ENCODE measurements around the gene TTC23L.
"Not testable (repeated sequence)": the region's sequence is repeated elsewhere in the genome, so short reads cannot be mapped to it uniquely, and the experiment has no call there.

TTC23L gene, protein sequence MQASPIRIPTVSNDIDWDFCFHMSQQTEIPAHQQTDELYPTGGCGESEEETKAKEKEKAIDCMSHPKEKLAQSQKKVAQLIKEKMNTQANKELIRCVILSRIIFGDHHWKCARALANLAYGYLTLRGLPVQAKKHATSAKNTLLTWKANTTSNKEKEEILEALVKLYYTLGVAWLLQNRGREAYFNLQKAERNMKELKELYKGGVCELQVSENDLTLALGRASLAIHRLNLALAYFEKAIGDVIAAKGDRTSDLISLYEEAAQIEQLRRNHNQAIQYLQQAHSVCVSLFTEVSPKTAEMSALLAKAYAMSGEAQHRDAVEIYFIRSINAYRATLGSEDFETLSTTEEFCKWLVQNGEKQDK

DNA sequence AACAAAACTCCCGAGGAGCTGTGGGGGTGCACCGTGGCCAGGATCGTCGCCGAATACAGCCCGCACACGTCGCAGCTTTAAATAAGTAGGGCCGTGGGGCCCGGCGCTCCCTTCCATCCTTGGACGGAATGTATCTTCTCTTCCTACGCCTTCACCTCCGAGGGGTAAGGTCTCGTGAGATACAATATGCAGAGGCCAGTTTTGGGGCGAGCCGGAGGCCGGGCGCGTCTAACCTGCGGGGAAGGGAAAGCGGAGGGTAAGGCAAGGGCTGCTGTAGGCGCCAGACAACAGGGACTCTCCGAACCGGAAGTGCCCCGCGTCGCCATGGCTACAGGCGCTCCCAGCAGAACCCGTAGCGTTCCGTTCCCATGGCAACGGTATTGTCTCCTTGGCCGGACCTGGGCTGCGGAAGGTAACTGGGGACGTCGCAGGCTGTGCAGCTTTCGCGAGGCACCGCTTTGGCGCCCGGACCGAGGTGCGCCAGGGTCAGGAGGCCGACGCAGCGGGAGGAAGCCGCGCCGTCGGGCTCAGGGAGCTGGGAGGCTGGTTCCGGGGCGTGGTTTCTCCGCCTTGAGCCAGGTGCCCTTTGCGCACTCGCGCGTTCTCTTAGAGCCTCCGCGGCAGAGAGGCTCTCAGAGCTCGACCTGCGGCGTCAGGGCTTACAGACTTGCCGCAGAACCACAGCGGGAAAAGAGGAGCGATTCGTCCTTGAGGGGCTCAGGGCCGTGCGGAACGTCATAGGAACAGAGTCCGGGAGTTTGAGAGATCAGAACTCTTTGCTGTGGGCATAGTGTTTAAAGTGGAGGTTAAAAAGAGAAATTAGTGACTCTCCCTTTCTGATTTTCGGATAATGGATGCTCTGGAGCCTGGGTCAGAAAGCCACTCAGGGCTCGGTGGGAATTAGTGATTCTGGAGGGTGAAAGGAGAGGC lies at the start of gene TTC23L:
TTC23L (plus strand) TSS at position 380 of the 930 bp plus-strand sequence. CDS start 1,508 bp downstream, outside the sequence.
- peak; percentile 88 to 91 for DNase-seq

DNA sequence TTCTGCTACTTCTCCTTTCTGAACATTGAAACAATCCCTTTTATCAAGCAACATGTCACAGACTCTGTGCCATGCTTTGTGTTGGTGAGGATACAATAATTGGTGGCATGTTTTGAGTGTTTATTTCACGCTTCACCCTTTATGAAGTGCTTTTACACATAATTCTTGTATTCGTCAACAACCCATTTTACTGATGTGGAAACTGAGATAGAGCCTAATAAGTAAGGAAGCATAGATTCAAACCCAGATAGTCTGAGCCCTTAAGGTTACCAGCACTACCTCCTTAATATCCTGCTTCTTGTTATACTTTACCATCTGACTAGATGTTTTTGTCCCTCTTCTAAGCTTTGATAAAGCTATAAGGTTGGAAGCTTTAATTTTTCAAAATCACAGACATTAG lies 49.3 kb upstream of the TTC23L start:
- no peak for DNase-seq

DNA sequence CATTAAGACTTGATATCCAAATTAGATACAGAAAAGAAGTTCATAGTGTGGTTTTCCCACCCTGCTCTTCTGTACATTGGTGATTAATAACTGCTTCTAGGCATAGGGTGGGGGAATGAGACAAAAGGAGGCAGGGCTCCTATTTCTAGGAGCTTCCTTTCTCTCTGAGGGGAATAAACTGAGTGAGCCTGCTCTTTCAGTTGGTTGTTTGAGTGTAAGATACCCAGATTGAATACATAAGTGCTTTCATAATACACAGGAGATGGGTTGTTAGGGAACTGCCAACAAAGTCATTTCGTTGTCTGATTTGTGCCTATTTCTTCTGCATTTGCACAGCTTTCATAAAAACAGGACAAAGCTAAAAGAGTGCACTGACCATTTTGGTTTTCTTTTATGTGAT lies 48.9 kb upstream of the TTC23L start:
- no peak for DNase-seq

DNA sequence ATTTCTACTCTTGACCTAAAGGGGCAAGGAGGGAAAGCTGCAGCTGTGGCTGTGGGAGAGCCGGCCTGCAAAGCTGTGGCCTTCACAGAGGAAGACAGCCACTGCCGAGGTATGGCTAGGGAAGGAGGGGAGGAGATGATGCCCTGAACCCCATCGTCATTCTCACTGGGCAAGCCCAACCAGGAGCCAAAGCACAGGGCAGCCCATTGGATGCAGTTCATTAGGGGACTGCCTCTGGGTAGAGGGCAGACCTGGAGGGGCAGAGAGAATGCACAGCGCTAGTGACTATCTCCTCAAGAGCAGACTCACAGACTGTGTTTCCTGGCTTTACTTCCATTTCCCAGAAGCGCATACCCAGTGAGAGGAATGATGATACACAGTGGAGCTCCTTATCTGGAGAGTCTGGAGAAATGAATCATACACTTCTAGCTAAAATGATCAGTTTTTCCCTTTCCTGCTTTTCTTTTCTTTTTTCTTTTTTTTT lies 47.2 kb upstream of the TTC23L start:
- DNase-seq = no peak

DNA sequence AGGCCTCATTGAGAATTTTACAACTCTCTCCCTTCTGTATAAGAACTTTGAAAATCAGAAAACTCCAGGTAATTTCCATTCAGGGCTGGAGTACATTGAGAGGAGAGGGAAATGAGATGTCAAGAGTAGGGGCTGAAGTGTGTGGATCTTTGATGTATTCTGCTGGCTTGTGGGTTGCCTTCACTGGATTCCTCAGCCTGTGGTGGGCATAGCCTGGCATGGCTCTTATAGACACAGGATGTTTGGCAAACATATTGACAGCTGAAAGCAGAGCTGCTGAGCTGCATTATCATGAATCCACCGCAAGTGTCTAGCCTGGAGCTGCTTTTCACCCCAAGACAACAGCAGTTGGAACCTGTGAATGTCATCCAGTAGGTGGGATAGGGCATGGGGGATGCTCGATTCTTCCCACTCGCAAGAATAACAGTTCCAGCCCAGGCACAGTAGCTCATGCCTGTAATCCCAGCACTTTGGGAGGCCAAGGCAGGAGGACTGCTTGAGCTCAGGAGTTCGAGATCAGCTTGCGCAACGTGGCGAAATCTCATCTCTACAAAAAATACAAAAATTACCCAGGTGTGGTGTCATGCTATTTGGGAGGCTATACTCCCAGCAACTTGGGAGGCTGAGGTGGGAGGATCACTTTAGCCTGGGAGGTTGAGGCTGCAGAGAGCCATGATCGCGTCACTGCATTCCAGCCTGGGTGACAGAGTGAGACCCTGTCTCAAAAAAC lies 36.0 kb upstream of the TTC23L start:
- DNase-seq = no peak

DNA sequence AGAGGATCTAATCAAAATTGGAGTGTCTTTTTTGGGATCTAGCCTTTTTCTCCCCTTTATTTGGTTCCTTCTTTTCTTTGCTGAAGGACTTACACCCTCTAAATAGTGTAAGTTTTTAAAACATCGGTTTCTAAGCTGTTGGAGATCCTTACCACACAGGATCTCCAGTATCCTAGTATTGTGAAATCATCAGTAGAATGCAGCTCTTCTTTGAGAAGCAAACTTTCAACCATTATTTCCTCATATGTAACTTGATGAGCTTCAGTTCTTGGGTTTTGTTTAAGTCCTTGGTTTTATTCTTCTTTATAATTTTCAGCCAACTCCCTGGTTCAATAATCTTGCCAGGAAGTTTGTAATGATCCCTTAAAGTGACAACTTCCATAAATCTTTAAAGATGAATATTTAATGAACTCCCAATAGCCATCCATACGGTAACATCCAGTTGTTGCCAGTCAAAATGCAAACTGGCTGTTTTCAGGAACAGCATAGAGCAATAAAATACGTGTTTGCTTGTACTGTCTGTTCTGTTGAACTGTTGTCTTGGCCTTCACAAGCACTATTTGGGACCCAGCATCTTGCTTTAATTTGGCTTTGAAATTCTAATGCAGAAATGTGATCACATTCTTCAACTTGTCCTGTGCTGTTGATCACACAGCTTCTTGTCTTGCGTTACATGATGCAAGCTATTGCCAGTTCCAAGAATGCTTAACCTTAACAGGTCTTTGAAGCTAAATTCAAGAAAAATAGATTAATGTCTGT lies 34.8 kb upstream of the TTC23L start:
- no peak for DNase-seq

DNA sequence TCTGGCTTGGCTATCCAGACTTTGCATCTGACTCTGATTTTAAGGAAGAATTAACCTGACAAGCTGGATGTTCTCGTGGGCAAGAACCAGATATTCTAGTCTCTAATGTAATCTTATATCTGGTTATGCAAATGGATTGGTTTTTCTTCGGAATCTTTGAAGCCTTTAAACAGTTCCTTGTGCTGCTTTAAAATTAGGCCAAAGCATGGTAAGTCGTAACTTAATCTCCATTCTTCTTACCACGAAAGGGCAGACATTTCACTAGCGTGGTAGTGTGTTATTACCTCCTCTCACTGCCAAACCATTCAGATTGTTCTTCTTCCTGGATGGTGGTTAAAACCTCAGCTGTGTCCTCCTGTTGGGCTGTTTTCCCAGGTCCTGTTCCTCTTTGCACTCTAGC lies 34.1 kb upstream of the TTC23L start:
- no peak for DNase-seq

DNA sequence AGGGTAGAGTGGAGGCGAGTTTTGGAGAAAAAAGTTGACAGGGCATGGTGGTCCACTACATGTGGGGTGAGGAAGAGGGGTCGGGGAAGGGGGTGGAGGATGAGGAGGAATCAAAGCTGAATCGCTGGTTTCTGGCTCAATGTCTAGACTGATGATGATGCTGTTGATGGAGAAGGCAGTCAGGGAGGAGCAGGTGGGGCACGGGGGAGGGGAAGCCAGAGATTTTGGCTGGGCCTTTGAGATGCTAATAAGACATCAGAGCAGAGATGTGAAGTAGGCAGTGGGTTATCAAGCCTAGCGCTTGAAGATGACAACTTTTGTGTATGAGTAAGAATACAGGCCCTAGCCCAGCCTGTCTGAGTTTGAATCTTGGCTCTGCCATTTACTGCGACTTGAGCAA lies 32.4 kb upstream of the TTC23L start:
- no peak for DNase-seq

DNA sequence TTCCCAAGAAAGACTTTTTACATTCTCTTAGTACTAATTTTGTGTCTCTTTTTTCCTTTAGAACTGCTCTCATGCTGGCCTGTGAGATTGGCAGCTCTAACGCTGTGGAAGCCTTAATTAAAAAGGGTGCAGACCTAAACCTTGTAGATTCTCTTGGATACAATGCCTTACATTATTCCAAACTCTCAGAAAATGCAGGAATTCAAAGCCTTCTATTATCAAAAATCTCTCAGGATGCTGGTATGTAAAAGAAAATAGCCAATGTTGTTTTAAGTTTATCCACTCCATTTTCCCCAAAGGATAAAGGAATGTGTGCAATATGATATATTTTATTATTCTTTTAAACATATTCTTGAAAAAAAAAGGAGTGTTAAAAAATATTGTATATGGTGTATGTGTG lies 27.3 kb upstream of the TTC23L start:
- DNase-seq = no peak

DNA sequence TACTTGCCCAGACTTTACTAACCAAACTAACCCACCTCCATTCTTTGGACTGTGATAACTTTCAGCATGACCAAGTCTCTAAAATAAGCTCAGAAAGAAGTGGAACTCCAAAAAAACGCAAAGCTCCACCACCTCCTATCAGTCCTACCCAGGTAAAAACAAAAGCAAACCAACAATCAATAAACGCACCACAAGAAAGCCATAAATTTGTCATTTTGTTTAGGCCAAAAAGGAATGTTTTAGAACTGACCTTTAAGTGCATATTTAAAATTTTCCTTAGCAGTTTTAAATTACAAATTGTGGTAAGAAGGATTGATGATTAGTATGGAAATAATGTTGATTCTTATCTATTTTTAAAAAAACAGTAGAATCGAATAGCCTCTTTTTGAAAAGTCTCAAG lies 25.5 kb upstream of the TTC23L start:
- no peak for DNase-seq

DNA sequence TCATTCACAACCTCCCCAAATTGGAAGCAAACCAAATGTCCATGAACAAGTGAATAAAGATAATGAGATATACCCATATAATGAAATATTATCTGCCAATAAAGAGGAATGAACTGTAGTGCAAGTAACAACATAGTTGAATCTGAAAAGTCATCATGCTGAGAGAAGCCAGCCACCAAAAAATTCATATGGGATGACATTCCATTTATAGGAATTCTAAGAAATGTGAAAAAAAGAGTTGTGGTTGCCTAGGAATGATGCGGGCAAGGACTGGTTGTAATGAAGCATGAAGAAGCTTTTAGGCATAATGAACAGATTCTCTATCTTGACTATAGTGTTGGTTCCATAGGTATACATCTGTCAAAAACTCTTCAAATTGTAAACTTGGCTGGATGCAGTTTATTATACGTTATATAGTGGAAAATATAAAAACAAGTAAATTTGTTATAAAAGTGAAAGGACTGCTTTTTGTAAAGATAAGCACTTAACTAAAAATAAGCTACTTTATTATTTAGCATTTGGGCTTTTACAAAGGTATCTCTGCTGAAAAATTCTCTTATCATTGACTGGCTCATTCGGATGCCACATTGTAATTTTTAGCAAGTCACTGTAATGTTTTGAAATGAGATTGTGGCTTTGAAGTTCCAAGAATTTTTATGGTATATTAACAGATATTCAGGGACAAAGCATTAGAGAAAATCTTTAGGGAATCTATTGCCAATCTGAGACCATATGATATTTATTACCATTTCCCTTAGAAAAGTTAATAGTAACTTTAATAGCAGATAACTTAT lies 21.2 kb upstream of the TTC23L start:
- DNase-seq = no peak

DNA sequence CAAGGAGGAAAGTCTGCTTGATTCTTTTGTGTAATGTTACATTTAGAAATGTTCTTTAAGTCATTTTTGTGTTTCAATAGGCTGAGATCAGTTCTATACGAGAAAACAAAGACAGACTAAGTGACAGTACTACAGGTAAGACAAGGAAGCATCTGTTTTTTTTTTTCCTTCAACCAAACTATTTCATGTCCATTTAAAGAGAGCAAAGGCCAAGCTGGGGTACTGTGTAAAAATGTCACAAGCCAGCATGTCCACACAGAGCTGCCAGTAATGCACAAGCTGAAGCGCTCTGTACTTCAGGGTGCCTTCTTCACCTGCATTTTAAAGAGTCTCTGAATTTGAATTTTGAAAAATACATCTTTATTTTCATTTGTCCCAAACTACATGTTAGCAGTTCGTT lies 20.2 kb upstream of the TTC23L start:
- DNase-seq = no peak

DNA sequence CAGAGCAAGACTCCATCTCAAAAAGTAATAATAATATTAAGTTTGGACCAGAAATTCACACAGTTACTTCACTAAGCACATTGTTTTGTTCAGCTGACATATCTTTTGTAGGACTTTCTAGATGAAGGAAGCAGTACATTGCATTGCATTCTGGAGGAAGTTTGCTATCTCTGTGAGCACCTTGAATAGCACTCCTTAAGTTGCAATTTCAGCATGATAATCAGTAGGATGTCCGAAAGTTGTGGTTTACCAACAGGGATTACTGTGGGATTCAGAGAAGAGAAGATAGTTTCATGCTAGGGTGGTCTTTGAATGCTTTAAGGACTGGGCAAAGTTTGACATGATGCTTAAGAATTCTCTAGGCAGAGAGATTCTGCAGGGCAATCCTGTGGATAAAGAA lies 18.4 kb upstream of the TTC23L start:
- DNase-seq = no peak

DNA sequence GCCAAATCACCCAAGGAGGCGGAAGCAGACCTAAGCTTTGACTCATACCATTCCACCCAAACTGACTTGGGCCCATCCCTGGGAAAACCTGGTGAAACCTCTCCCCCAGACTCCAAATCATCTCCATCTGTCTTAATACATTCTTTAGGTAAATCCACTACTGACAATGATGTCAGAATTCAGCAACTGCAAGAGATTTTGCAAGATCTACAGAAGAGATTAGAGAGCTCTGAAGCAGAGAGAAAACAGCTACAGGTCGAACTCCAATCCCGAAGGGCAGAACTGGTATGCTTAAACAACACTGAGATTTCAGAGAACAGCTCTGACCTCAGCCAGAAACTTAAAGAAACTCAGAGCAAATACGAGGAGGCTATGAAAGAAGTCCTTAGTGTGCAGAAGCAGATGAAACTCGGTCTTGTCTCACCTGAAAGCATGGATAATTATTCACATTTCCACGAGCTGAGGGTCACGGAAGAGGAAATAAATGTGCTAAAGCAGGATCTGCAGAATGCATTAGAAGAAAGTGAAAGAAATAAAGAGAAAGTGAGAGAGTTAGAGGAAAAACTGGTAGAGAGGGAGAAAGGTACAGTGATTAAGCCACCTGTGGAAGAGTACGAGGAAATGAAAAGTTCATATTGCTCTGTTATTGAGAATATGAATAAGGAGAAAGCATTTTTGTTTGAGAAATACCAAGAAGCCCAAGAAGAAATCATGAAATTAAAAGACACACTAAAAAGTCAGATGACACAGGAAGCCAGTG lies 15.8 kb upstream of the TTC23L start:
- DNase-seq = no peak

DNA sequence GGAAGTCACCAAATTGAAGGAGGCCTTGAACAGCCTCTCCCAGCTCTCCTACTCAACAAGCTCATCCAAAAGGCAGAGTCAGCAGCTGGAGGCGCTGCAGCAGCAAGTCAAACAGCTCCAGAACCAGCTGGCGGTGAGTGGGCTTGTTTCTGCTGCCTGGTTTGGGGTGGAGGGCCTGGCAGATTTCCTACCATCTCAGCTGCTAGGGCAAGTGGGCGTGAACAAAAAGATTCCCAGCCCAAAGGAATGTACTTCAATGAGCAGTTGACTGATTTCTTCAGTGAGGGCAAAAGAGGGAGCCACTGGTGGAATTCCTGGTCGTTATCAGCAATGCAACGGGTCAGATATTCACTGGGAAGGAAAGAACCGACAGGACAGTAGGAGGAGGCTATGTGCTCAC lies 12.6 kb upstream of the TTC23L start:
- DNase-seq = no peak

DNA sequence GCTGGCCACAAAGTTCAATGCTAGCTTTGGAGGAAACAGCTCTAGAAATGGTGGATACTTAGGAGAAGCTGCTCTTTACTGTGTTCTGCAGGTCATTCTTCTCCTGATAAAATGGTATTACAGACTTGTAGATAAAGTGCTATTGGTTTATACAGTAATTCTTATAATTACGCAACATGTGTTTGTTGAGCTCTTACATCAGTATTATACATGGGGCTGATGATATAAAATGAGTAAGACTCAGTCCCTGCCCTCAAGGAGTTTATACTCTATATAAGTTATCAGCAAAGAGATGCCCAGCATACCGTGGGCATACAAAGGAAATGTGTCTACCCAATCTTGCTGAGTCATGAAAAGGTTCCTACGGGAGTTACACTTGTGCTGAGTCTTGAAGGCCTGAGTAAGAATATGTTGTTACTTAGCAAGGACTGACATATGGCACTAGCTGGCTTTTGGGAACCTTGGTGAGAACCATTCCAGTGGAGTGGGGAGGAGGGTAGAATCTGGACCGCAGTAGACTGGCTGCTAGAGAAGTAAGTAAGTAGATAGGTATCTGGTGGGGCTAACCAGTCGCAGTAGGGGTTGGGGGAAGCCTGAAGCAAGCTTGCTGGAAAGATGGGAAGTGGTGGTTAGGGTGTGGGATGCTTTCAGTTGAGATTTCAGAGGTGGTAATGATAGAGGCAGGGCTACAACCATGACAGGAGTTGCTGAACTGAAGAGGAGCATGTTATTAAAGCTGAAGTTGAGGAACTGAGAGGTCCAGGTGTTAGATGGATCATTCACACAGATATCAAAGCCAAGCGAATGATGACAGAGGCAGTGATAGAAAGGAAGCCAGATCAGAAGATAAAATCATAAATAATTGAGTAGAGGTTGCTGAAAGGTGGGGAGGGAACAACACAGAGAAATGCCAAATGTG lies 11.1 kb upstream of the TTC23L start:
- DNase-seq = no peak

DNA sequence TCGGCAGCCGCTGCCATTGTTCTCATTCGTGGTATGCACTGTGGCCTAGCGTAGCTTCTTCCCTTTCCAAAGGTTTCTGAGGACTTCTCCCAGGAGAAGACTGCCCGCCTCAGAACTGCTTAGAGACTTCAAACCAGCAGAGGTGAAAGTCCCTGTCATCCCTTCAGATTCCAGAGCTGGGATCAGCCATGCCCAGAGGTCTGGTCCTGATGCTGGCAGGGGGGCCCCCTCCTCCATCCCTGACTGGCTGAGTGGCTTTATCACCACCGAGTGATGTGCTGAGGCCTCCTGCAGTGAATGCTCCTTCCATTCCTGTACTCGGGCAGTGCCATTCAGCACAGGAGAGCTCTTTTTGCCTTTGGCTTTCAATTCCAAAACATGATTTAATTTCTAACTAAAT lies 8.1 kb upstream of the TTC23L start:
- DNase-seq = not testable (repeated sequence)

DNA sequence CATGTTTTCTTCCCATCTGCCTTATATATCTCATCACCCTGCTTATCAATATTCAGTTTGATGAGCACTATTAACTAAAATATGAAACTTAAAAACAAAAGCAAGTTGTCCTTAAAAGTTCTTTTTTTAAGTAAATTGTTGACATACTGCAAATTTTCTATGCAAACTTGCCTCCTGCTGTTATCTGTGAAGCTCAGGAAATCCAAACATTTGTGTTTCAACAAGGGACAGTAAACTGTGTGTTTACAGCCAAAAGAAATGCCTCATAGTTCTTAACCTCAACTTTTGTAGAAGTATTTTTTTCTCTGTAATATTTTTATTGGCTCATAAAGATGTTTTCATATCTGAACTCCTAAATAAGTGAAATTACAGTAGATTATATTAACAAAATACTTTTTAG lies 7.7 kb upstream of the TTC23L start:
- no peak for DNase-seq

DNA sequence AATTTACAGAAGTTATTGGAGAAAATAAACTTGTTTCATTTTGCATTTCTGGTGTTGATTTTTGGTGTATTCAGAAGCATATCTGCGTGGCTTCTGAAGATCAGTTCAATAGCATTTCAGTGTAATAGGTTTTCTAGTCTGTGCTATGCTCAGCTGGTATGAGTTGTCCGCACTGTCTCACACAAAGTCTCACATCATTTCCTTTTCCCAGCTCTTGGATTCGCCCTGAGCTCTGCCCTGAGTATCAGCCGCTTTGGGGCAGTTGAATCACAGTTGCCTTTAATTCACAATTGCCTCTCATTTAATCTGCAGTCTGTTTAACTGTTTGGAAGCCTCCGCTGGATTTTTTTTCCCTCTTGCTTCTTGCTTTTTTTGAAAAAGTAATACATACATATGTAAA lies 6.4 kb upstream of the TTC23L start:
- no peak for DNase-seq

DNA sequence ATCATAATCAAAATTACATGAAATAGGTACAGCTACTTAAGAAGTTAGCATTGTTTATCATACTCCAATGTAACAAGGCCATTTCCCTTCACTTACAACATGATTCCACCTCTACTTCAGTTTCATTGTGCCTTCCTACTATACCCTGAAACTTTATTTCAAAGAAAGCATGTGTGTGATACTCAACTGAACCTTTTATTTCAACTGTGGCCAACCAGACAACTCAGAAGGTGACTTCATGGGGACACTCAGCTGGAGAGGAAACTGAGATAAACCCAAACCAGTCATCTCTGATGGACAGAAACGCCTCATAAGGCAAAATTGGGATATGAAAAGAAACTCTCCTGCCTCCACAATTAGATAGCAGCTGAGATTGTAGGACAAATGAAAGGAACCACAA lies 5.9 kb upstream of the TTC23L start:
- no peak for DNase-seq
